ENCODE data around the gene TYW1B. TPM values are rescaled to one million over a fixed set of nuclear protein-coding genes. Genes with fewer than 3 reads are reported as not detected.
"Not testable (repeated sequence)": the region's sequence is repeated elsewhere in the genome, so short reads cannot be mapped to it uniquely, and the experiment has no call there.

The TYW1B gene
- polyA plus RNA-seq, 3 donors: 0.17 to 2.9 (median 0.31) TPM

- H3K27ac ChIP-seq (ENCODE audit: low read depth in 1 of 2, low read length in 2 of 2); H3K4me2 ChIP-seq (replicated peaks; ENCODE audit: extremely low read depth, low read length, poor library complexity, severe bottlenecking); H3K4me1 ChIP-seq (ENCODE audit: control insufficient read depth in 1 of 2, insufficient read depth in 2 of 2, low read length in 2 of 2); H4K20me1 ChIP-seq (ENCODE audit: insufficient read depth, low read length); H3K79me2 ChIP-seq (ENCODE audit: insufficient read depth, low read length); H3K27ac Mint-ChIP-seq; H3K4me3 Mint-ChIP-seq; H3K4me1 Mint-ChIP-seq; H3K9me3 ChIP-seq (replicated peaks in 1 of 2; ENCODE audit: control insufficient read depth in 1 of 2, insufficient read depth in 1 of 2, low read length in 2 of 2); H3K27me3 Mint-ChIP-seq (ENCODE audit: low read depth in 3 of 3); H3K36me3 ChIP-seq (replicated peaks in 1 of 2; ENCODE audit: control insufficient read depth in 1 of 2, insufficient read depth in 2 of 2, low read length in 2 of 2); H3K27me3 ChIP-seq (ENCODE audit: control insufficient read depth in 2 of 2, insufficient read depth in 2 of 2, low read length in 2 of 2); H2AFZ ChIP-seq (ENCODE audit: insufficient read depth, low read depth, low read length, poor library complexity, severe bottlenecking); intact Hi-C loops (cut with micrococcal nuclease); H3K36me3 Mint-ChIP-seq; H3K4me3 ChIP-seq (replicated peaks in 1 of 3; ENCODE audit: low read depth in 2 of 3, low read length in 3 of 3); DNase-seq; H3K9me3 Mint-ChIP-seq; H3K9ac ChIP-seq (ENCODE audit: insufficient read depth, low read length, poor library complexity, severe bottlenecking): not testable (repeated sequence)
- 90% methylated on average over 4 of the region's 6 CpGs for WGBS (ENCODE audit: insufficient coverage)
Observed at GRCh38 chr7:72855261-72855660, 27.3 kb upstream of the TYW1B start.

- no CpG with 5 or more reads among the region's 2 CpGs for WGBS (ENCODE audit: insufficient coverage)
- H3K4me1 Mint-ChIP-seq; H2AFZ ChIP-seq (ENCODE audit: insufficient read depth, low read depth, low read length, poor library complexity, severe bottlenecking); H3K27ac Mint-ChIP-seq; H3K27ac ChIP-seq (ENCODE audit: low read depth in 1 of 2, low read length in 2 of 2); H3K4me3 ChIP-seq (replicated peaks in 1 of 3; ENCODE audit: low read depth in 2 of 3, low read length in 3 of 3); H3K4me1 ChIP-seq (ENCODE audit: control insufficient read depth in 1 of 2, insufficient read depth in 2 of 2, low read length in 2 of 2); H3K9ac ChIP-seq (ENCODE audit: insufficient read depth, low read length, poor library complexity, severe bottlenecking); H3K27me3 Mint-ChIP-seq (ENCODE audit: low read depth in 3 of 3); H3K4me3 Mint-ChIP-seq; H3K9me3 ChIP-seq (replicated peaks in 1 of 2; ENCODE audit: control insufficient read depth in 1 of 2, insufficient read depth in 1 of 2, low read length in 2 of 2); H3K4me2 ChIP-seq (replicated peaks; ENCODE audit: extremely low read depth, low read length, poor library complexity, severe bottlenecking); H3K79me2 ChIP-seq (ENCODE audit: insufficient read depth, low read length); H3K36me3 Mint-ChIP-seq; H3K36me3 ChIP-seq (replicated peaks in 1 of 2; ENCODE audit: control insufficient read depth in 1 of 2, insufficient read depth in 2 of 2, low read length in 2 of 2); intact Hi-C loops (cut with micrococcal nuclease); H3K27me3 ChIP-seq (ENCODE audit: control insufficient read depth in 2 of 2, insufficient read depth in 2 of 2, low read length in 2 of 2); H3K9me3 Mint-ChIP-seq; H4K20me1 ChIP-seq (ENCODE audit: insufficient read depth, low read length); DNase-seq: not testable (repeated sequence)
Observed at GRCh38 chr7:72852937-72853336, 24.9 kb upstream of the TYW1B start.

GRCh38 chr7:72850746-72851145 is 22.7 kb upstream of the TYW1B start:
- H3K4me1 ChIP-seq (ENCODE audit: control insufficient read depth in 1 of 2, insufficient read depth in 2 of 2, low read length in 2 of 2); H3K9me3 ChIP-seq (replicated peaks in 1 of 2; ENCODE audit: control insufficient read depth in 1 of 2, insufficient read depth in 1 of 2, low read length in 2 of 2); H3K4me1 Mint-ChIP-seq; H3K27ac ChIP-seq (ENCODE audit: low read depth in 1 of 2, low read length in 2 of 2); H3K4me2 ChIP-seq (replicated peaks; ENCODE audit: extremely low read depth, low read length, poor library complexity, severe bottlenecking); H3K9me3 Mint-ChIP-seq; H3K9ac ChIP-seq (ENCODE audit: insufficient read depth, low read length, poor library complexity, severe bottlenecking); H3K36me3 Mint-ChIP-seq; H2AFZ ChIP-seq (ENCODE audit: insufficient read depth, low read depth, low read length, poor library complexity, severe bottlenecking); intact Hi-C loops (cut with micrococcal nuclease); H4K20me1 ChIP-seq (ENCODE audit: insufficient read depth, low read length); H3K4me3 Mint-ChIP-seq; H3K36me3 ChIP-seq (replicated peaks in 1 of 2; ENCODE audit: control insufficient read depth in 1 of 2, insufficient read depth in 2 of 2, low read length in 2 of 2); DNase-seq; H3K27me3 ChIP-seq (ENCODE audit: control insufficient read depth in 2 of 2, insufficient read depth in 2 of 2, low read length in 2 of 2); H3K27me3 Mint-ChIP-seq (ENCODE audit: low read depth in 3 of 3); H3K4me3 ChIP-seq (replicated peaks in 1 of 3; ENCODE audit: low read depth in 2 of 3, low read length in 3 of 3); H3K79me2 ChIP-seq (ENCODE audit: insufficient read depth, low read length): not testable (repeated sequence)
- H3K27ac Mint-ChIP-seq: peak overlapping the region in 1 of 7 donors; percentile 42
- WGBS (ENCODE audit: insufficient coverage): no CpG with 5 or more reads among the region's 3 CpGs

- H3K36me3 ChIP-seq (replicated peaks in 1 of 2; ENCODE audit: control insufficient read depth in 1 of 2, insufficient read depth in 2 of 2, low read length in 2 of 2); H4K20me1 ChIP-seq (ENCODE audit: insufficient read depth, low read length); H3K79me2 ChIP-seq (ENCODE audit: insufficient read depth, low read length); H3K4me3 ChIP-seq (replicated peaks in 1 of 3; ENCODE audit: low read depth in 2 of 3, low read length in 3 of 3); H3K4me1 ChIP-seq (ENCODE audit: control insufficient read depth in 1 of 2, insufficient read depth in 2 of 2, low read length in 2 of 2); intact Hi-C loops (cut with micrococcal nuclease); H3K4me2 ChIP-seq (replicated peaks; ENCODE audit: extremely low read depth, low read length, poor library complexity, severe bottlenecking); H3K4me3 Mint-ChIP-seq; H3K9ac ChIP-seq (ENCODE audit: insufficient read depth, low read length, poor library complexity, severe bottlenecking); H3K4me1 Mint-ChIP-seq; H3K27ac ChIP-seq (ENCODE audit: low read depth in 1 of 2, low read length in 2 of 2); H3K27me3 Mint-ChIP-seq (ENCODE audit: low read depth in 3 of 3); H3K36me3 Mint-ChIP-seq; H3K27me3 ChIP-seq (ENCODE audit: control insufficient read depth in 2 of 2, insufficient read depth in 2 of 2, low read length in 2 of 2); DNase-seq; H2AFZ ChIP-seq (ENCODE audit: insufficient read depth, low read depth, low read length, poor library complexity, severe bottlenecking); H3K27ac Mint-ChIP-seq: not testable (repeated sequence)
- peaks cover 17 to 40% (median 31%) of the 10 kb centered on the region in 7 donors for H3K9me3 Mint-ChIP-seq
- 98% methylated on average over 14 of the region's 15 CpGs for WGBS (ENCODE audit: insufficient coverage)
- peaks cover 12 to 35% of the 10 kb centered on the region in 2 donors for H3K9me3 ChIP-seq (replicated peaks in 1 of 2; ENCODE audit: control insufficient read depth in 1 of 2, insufficient read depth in 1 of 2, low read length in 2 of 2)
Observed at GRCh38 chr7:72844146-72844545, 16.1 kb upstream of the TYW1B start.
